C1 segment of cervical spinal cord (tissue), 14 donors: Measurements from ENCODE around the gene HNRNPH1.

ENCODE experiments used
- DNase-seq, 14 donors: peaks; one replicate each; lab custom pipeline; 2025; lab: John Stamatoyannopoulos, UW

HNRNPH1 gene

GRCh38 chr5:179606071-179606909, 17.2 kb downstream of the HNRNPH1 start:
- no peak for DNase-seq

GRCh38 chr5:179605026-179605833, 18.2 kb downstream of the HNRNPH1 start:
- peak in 2 of 14 donors; percentile 10 to 33 for DNase-seq

GRCh38 chr5:179603308-179603707, 20.2 kb downstream of the HNRNPH1 start:
- no peak for DNase-seq

GRCh38 chr5:179601871-179602625, 21.4 kb downstream of the HNRNPH1 start:
- no peak for DNase-seq

GRCh38 chr5:179599973-179600372, 23.5 kb downstream of the HNRNPH1 start:
- DNase-seq: no peak

GRCh38 chr5:179599566-179599965, 23.9 kb downstream of the HNRNPH1 start:
- no peak for DNase-seq

- DNase-seq: no peak
Observed at GRCh38 chr5:179599100-179599499, 24.4 kb downstream of the HNRNPH1 start.

GRCh38 chr5:179596421-179596820, 27.1 kb downstream of the HNRNPH1 start:
- no peak for DNase-seq

- DNase-seq: no peak
Observed at GRCh38 chr5:179595916-179596315, 27.6 kb downstream of the HNRNPH1 start.

GRCh38 chr5:179588166-179588565, 35.3 kb downstream of the HNRNPH1 start:
- no peak for DNase-seq

GRCh38 chr5:179585941-179586401, 37.5 kb downstream of the HNRNPH1 start:
- peak in 3 of 14 donors; percentile 4 to 45 (median 11) for DNase-seq

- DNase-seq: no peak
Observed at GRCh38 chr5:179577286-179577960, 46.0 kb downstream of the HNRNPH1 start.

- DNase-seq: no peak
Observed at GRCh38 chr5:179572386-179572785, 51.1 kb downstream of the HNRNPH1 start.

- DNase-seq: no peak
Observed at GRCh38 chr5:179568721-179569120, 54.8 kb downstream of the HNRNPH1 start.

- DNase-seq: no peak
Observed at GRCh38 chr5:179564526-179564925, 58.9 kb downstream of the HNRNPH1 start.
